ENCODE data around the gene SLC31A1. TPM values are rescaled to one million over a fixed set of nuclear protein-coding genes. Genes with fewer than 3 reads are reported as not detected.

Gene SLC31A1
- total and polyA plus RNA-seq, 2 of the 8 experiments (the other 6 are each of a cell fraction or from before 2014, with no cell fraction given), result 23.9 to 40.8 TPM

GRCh38 chr9:113269355-113269754, 48.0 kb downstream of the SLC31A1 start (continued):
- TF ChIP-seq SP4 (IDR thresholded peaks at IDR 0.05; ENCODE audit: low read length) (no peak), SP1 (IDR thresholded peaks at IDR 0.05; ENCODE audit: low read depth, low read length) (no peak), POU5F1 (IDR thresholded peaks at IDR 0.05; ENCODE audit: low read depth, low read length) (no peak), RNF2 (IDR thresholded peaks at IDR 0.05; ENCODE audit: borderline replicate concordance, low read depth, low read length, missing control alignments, poor library complexity, severe bottlenecking) (no peak)
